Skeletal muscle tissue (tissue), 4 donors: ENCODE data around the gene PPP2R1A. TPM values are rescaled to one million over a fixed set of nuclear protein-coding genes. Genes with fewer than 3 reads are reported as not detected.
"Not testable (repeated sequence)": the region's sequence is repeated elsewhere in the genome, so short reads cannot be mapped to it uniquely, and the experiment has no call there.

Source experiments
- H3K27ac ChIP-seq: one replicate; pipeline ENCODE4 v1.7.0; 2013; ENCODE audit warnings: mild to moderate bottlenecking, low read depth, low read length, inconsistent platforms
- H3K27me3 ChIP-seq, 3 donors: one replicate each; pipeline ENCODE4 v1.7.0; 2013; ENCODE audit warnings: low read length in 3 of 3; ENCODE audit not compliant: control insufficient read depth in 3 of 3, insufficient read depth in 3 of 3
- H3K36me3 ChIP-seq, 3 donors: one replicate each; pipeline ENCODE4 v1.7.0; 2013; ENCODE audit warnings: low read length in 3 of 3; ENCODE audit not compliant: control insufficient read depth in 3 of 3, insufficient read depth in 3 of 3
- H3K4me1 ChIP-seq, 3 donors: one replicate each; pipeline ENCODE4 v1.7.0; 2013; ENCODE audit warnings: low read length in 3 of 3, mild to moderate bottlenecking in 3 of 3; ENCODE audit not compliant: control insufficient read depth in 3 of 3, insufficient read depth in 3 of 3
- H3K4me3 ChIP-seq, 3 donors: one replicate each; pipeline ENCODE4 v1.7.0; 2013; ENCODE audit warnings: low read length in 3 of 3
- H3K9ac ChIP-seq, 3 donors: one replicate each; pipeline ENCODE4 v1.7.0; 2013; ENCODE audit warnings: low read length in 3 of 3, mild to moderate bottlenecking in 3 of 3, moderate library complexity in 2 of 3, low read depth in 1 of 3
- H3K9me3 ChIP-seq, 3 donors: one replicate each; pipeline ENCODE4 v1.7.0; 2013; ENCODE audit warnings: low read length in 3 of 3; ENCODE audit not compliant: control insufficient read depth in 3 of 3
- total RNA-seq: library from RNA; depleted of rRNA; stranded (reverse); fragments of >200 nt; gene quantifications from one replicate; pipeline ENCODE4 v1.2.3, GENCODE V29; 2014
- donor health status: Osteomylitis.

Gene PPP2R1A
- total RNA-seq, 1 donor from 2014 or later, result 65.8 TPM

DNA sequence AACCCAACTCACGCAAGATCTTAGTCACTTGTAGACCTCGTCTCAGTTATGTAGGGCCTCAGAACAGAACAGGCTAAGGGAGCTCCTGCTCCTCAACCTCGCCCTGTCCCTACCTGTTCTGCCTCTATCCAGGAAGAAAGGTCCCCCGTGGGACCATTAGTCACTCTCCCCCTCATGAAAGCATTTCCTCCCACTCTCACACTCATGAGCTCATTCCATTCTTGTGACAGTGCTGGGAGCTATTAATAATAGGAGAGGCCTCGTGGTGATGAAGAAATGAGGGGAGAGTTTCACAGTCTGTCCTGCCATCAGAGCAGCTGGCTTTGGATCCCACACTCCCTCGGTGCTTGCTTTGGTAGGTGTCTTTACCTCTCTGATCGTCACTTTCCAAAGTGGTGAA, 10.2 kb downstream of the PPP2R1A start:
- no peaks in the 10 kb centered on the region for H3K9me3 ChIP-seq
- H3K27ac ChIP-seq, result peak overlapping the region; percentile 85
- no peak overlapping the region for H3K4me3 ChIP-seq
- H3K36me3 ChIP-seq, result peaks cover 45 to 58% (median 58%) of the 10 kb centered on the region in 3 donors
- no peaks in the 10 kb centered on the region for H3K27me3 ChIP-seq
- H3K9ac ChIP-seq, result peak overlapping the region in 2 of 3 donors; percentile 25 to 27
- peaks cover 33 to 64% (median 52%) of the 10 kb centered on the region in 3 donors for H3K4me1 ChIP-seq

DNA sequence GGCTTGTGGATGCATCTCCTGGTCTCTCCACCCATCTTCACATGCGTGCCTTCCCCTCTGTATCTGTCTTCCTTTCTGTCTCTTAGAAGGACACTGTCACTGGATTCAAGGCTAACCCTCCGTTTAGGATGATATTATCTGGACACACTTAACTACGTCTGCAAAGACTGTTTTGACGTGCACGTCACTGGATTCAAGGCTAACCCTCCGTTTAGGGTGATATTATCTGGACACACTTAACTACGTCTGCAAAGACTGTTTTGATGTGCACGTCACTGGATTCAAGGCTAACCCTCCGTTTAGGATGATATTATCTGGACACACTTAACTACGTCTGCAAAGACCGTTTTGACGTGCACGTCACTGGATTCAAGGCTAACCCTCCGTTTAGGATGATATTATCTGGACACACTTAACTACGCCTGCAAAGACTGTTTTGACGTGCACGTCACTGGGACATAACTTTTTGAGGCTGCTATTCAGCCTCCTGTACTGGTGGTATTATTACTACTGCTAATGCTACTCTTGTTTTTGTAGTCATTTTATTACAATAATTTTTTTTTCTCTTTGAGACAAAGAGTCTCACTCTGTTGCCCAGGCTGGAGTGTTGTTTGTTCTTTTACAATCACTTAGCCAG, 11.0 kb downstream of the PPP2R1A start:
- peaks cover 49 to 59% (median 57%) of the 10 kb centered on the region in 3 donors for H3K36me3 ChIP-seq
- peak overlapping the region; percentile 85 for H3K27ac ChIP-seq
- H3K9me3 ChIP-seq, H3K27me3 ChIP-seq, H3K4me3 ChIP-seq: not testable (repeated sequence)
- H3K4me1 ChIP-seq, result peaks cover 27 to 56% (median 45%) of the 10 kb centered on the region in 3 donors
- peak overlapping the region in 2 of 3 donors; percentile 25 to 27 for H3K9ac ChIP-seq

DNA sequence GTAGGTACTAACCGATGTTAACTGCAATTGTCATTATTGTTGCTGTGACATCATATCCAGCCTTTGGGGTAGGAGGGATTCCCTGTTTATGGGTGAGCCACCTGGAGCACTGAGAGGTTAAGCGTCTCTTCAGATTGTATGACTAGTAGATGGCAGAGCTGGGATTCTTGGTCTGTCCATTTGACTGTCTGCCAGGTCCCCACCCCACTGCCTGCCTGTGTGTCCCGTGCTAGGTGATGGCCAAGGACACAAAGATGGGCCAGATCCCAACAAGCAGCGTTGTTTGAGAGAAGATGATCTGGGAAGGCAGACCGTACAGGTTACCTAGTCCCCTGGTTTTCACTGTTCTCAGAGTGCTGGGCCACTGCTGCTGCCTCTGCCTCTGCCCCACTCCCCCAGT, 16.6 kb downstream of the PPP2R1A start:
- Histone ChIP-seq H3K9me3 (no peaks in the 10 kb centered on the region), H3K27me3 (no peaks in the 10 kb centered on the region), H3K36me3 (peaks cover 75 to 85% (median 76%) of the 10 kb centered on the region in 3 donors), H3K9ac (no peak overlapping the region), H3K4me1 (peaks cover 7 to 20% (median 12%) of the 10 kb centered on the region in 3 donors), H3K27ac (no peak overlapping the region), H3K4me3 (no peak overlapping the region)

DNA sequence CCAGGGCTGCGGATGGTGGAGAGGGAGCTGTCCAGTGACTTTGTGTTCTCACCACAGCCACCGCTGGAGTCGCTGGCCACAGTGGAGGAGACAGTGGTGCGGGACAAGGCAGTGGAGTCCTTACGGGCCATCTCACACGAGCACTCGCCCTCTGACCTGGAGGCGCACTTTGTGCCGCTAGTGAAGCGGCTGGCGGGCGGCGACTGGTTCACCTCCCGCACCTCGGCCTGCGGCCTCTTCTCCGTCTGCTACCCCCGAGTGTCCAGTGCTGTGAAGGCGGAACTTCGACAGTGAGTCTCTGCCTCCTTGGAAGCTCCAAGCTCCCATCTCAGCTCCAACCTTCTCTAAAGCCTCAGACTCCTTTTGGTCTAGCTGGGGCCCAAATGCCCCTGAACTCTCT, 21.4 kb downstream of the PPP2R1A start:
- Histone ChIP-seq H3K9me3 (no peaks in the 10 kb centered on the region), H3K27ac (no peak overlapping the region), H3K27me3 (no peaks in the 10 kb centered on the region), H3K9ac (no peak overlapping the region), H3K4me1 (peaks cover 0 to 4% (median 0%) of the 10 kb centered on the region in 3 donors), H3K4me3 (no peak overlapping the region), H3K36me3 (peaks cover 76 to 89% (median 80%) of the 10 kb centered on the region in 3 donors)

DNA sequence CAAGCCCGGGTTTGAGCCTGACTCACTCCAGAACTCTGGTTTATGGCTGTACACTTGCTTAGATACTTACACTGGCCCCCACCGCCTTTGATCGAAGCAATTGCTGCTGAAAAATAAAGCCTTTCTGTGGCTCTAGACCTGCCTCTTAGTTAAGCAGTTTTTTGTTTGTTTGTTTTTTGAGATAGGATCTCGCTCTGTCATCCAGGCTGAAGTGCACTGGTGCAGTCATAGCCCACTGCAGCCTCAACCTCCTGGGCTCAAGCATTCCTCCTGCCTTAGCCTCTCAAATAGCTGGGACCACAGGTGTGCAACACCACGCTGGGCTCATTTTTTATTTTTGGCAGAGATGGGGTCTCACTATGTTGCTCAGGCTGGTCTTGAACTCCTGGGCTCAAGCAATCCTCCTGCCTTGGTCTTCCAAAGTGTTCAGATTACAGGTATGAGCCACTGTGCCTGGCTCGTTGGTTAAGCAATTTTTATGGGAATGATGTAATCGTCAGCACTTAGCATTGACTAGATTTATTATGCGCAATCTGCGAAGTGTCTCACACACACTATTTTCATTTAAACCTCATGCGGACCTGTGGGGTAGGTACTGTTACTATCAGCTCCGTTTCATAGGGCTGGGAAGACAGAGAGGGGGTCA, 22.2 kb downstream of the PPP2R1A start:
- no peaks in the 10 kb centered on the region for H3K9me3 ChIP-seq
- H3K27me3 ChIP-seq, result no peaks in the 10 kb centered on the region
- H3K9ac ChIP-seq, result no peak overlapping the region
- H3K4me1 ChIP-seq, result no peaks in the 10 kb centered on the region
- peaks cover 75 to 88% (median 80%) of the 10 kb centered on the region in 3 donors for H3K36me3 ChIP-seq
- no peak overlapping the region for H3K27ac ChIP-seq
- no peak overlapping the region for H3K4me3 ChIP-seq

DNA sequence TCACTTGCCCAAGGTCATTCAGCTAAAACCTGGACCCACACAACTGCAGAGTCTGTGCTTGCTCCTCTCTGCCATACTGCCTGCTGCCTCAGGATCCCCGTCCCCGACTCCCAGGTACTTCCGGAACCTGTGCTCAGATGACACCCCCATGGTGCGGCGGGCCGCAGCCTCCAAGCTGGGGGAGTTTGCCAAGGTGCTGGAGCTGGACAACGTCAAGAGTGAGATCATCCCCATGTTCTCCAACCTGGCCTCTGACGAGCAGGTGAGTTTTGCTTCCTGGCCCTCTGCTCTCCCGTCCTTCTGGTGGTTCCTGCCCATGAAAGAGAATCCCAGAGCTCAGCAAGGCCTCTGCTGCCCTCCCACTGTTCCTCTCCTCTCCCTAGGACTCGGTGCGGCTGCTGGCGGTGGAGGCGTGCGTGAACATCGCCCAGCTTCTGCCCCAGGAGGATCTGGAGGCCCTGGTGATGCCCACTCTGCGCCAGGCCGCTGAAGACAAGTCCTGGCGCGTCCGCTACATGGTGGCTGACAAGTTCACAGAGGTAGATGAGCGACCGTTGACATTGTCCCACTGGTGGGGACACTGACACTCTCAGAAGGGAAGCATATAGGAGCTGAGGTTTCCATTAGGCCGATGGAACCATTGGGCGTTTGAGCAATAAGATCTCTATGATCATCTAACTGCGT, 22.9 kb downstream of the PPP2R1A start:
- Histone ChIP-seq H3K36me3 (peaks cover 75 to 88% (median 80%) of the 10 kb centered on the region in 3 donors), H3K4me1 (no peaks in the 10 kb centered on the region), H3K27ac (no peak overlapping the region)

DNA sequence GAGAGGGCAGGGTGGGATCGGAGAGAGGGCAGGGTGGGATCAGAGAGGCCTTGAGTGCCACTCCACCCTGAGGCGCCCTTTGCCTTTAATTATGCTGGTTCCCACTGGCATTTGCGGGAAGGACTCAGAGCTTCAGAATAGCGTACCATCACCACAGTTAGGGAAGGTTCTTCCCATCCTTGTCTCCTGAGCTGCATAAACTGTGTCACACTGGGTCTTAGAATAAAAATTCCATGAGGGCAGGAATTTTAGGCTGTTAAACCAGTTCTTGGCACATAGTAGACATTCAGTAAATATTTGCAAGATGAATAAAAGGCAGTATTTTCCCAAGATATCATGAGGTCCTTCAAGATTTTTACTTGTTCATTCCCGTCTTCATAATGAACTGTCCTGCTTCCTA, 24.4 kb downstream of the PPP2R1A start:
- no peaks in the 10 kb centered on the region for H3K4me1 ChIP-seq
- H3K4me3 ChIP-seq, result no peak overlapping the region
- no peak overlapping the region for H3K27ac ChIP-seq
- H3K9ac ChIP-seq, result no peak overlapping the region
- H3K36me3 ChIP-seq, result peaks cover 83 to 94% (median 83%) of the 10 kb centered on the region in 3 donors
- H3K9me3 ChIP-seq, result no peaks in the 10 kb centered on the region
- H3K27me3 ChIP-seq, result no peaks in the 10 kb centered on the region

More for the DNA sequence above, 22.9 kb downstream of the PPP2R1A start:
- Histone ChIP-seq H3K9me3 (no peaks in the 10 kb centered on the region), H3K27me3 (no peaks in the 10 kb centered on the region), H3K9ac (no peak overlapping the region), H3K4me3 (no peak overlapping the region)

DNA sequence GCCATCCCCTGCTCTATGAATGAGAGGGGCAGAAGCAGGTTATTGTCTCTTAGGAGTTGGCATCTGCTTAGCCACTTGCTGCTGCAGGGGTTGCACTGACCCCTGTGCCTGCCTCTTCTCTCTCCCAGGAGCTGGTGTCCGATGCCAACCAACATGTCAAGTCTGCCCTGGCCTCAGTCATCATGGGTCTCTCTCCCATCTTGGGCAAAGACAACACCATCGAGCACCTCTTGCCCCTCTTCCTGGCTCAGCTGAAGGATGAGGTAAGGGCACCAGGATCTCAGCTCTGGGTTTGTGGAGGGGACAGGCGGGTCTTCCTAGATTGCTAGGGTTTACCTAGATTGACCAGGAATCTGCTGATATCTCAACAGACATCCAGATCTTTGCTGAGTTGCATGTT, 26.5 kb downstream of the PPP2R1A start:
- Histone ChIP-seq H3K9ac (no peak overlapping the region), H3K27ac (no peak overlapping the region), H3K4me1 (peaks cover 0 to 2% (median 0%) of the 10 kb centered on the region in 3 donors), H3K9me3 (no peaks in the 10 kb centered on the region), H3K36me3 (peaks cover 94 to 99% (median 95%) of the 10 kb centered on the region in 3 donors), H3K27me3 (no peaks in the 10 kb centered on the region), H3K4me3 (no peak overlapping the region)

DNA sequence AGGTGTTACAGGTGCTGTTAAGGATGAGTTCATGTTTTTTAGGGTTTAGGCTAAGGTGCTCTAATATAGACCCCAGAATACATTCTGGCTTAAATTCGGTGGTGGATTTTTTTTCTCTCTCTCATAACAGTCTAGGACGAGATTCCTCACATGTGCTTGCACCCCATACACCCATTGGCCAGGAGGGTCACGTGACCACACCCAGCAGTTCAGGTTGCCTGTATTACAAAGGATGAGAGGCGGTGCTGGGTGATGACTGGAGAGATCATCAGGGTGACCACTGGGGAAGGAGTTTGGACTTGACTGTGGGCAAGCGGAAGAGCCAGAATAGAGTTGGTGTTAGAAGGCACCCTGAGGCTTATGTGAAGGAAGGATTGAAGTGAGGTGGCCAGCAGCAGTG, 27.7 kb downstream of the PPP2R1A start:
- Histone ChIP-seq H3K36me3 (peaks cover 94 to 99% (median 95%) of the 10 kb centered on the region in 3 donors), H3K27me3 (no peaks in the 10 kb centered on the region), H3K9me3 (no peaks in the 10 kb centered on the region), H3K4me3 (no peak overlapping the region), H3K9ac (no peak overlapping the region), H3K4me1 (peaks cover 0 to 2% (median 0%) of the 10 kb centered on the region in 3 donors), H3K27ac (no peak overlapping the region)

DNA sequence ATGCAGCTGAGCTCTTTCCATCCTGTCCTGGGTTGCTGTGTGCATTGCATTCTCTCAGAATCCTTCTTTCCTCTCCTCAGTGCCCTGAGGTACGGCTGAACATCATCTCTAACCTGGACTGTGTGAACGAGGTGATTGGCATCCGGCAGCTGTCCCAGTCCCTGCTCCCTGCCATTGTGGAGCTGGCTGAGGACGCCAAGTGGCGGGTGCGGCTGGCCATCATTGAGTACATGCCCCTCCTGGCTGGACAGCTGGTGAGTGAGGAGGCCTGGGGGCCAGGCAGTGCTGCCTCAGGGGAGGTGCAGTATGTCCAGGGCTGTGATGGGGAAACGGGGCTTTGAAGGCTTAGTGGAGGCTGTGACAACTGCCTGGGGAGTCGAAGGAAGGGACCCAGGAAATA, 29.8 kb downstream of the PPP2R1A start:
- Histone ChIP-seq H3K4me3 (no peak overlapping the region), H3K36me3 (peaks cover 93 to 99% (median 95%) of the 10 kb centered on the region in 3 donors)

More for the DNA sequence above, 29.8 kb downstream of the PPP2R1A start:
- Histone ChIP-seq H3K9me3 (no peaks in the 10 kb centered on the region), H3K27ac (peak overlapping the region; percentile 12), H3K27me3 (no peaks in the 10 kb centered on the region), H3K4me1 (peaks cover 0 to 2% (median 0%) of the 10 kb centered on the region in 3 donors), H3K9ac (peak overlapping the region in 1 of 3 donors; percentile 8)
